Measurements from ENCODE around the gene HACD4.
A peak's percentile ranks its signal among the peaks of the same experiment; 100 is the strongest.

HACD4 gene

DNA sequence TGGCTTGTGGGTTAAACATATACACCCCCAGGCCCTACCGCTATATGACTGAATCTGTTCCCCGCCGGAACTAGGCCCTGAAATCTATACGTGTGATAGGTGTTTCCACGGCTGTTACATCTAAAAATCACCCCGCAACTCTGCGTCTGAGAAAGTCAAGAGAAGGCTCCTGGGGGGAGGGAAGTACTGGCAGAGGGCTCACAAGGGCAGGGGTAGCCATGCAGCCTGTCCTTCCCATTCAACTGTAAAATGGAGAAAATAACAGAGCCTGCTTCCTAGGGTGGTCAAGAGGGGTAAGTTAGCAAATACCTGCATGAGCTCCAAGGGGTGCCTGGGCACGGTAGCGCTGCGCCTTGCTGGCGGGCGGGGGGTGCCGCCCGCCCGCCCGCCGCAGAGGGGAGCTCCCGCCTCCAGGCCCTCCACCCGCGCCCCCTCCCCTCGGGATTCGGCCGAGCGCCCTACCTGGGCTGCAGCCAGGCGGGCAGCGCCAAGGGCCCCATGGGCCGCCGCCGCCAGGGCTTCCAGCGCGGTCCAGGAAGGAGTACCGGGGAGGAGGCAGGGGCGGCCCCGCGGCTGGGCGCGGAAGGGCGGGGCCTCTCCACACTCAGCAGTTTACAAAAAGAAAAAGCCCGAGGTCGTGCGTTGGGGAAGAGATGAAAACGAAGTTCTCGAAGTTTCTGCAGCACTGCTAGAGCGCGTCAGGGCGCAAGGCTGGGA, at the start of gene HACD4:
TSS of gene HACD4 (minus strand) at position 550 of the 717 bp plus-strand sequence. CDS start at position 500, 50 bp downstream.
- TF ChIP-seq, protein P1, sequence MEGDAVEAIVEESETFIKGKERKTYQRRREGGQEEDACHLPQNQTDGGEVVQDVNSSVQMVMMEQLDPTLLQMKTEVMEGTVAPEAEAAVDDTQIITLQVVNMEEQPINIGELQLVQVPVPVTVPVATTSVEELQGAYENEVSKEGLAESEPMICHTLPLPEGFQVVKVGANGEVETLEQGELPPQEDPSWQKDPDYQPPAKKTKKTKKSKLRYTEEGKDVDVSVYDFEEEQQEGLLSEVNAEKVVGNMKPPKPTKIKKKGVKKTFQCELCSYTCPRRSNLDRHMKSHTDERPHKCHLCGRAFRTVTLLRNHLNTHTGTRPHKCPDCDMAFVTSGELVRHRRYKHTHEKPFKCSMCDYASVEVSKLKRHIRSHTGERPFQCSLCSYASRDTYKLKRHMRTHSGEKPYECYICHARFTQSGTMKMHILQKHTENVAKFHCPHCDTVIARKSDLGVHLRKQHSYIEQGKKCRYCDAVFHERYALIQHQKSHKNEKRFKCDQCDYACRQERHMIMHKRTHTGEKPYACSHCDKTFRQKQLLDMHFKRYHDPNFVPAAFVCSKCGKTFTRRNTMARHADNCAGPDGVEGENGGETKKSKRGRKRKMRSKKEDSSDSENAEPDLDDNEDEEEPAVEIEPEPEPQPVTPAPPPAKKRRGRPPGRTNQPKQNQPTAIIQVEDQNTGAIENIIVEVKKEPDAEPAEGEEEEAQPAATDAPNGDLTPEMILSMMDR (IDR thresholded peaks at IDR 0.05; ENCODE audit: low read depth, low read length), result no peak
- H3K4me3 ChIP-seq (ENCODE audit: low read depth, low read length), result peak within 1 kb of the TSS; percentile 42

- H3K4me3 ChIP-seq (ENCODE audit: low read depth, low read length), result no peak overlapping the region
- TF ChIP-seq, protein P1 (IDR thresholded peaks at IDR 0.05; ENCODE audit: low read depth, low read length), result no peak
Measured at GRCh38 chr9:21080793-21081192, 49.4 kb upstream of the HACD4 start.

DNA sequence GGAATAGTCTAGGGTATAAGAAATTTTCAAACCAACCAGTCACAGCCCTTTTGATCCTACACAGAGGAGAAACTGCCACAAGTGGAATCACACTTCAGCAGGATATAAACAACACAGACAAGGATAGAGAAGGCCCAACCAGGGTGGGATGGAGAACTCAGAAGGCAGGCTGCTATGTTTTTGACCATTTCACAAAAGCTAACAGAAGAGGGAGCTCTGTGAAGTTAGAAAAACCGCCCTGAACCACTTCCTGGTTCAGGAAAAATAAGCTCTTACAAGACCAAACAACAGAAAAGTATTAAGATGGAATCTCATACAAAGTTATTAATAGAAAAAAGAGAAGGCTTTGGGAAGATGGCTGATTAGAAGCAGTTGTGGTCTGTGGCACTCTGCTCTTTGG, 47.3 kb upstream of the HACD4 start:
- TF ChIP-seq, protein P1 (IDR thresholded peaks at IDR 0.05; ENCODE audit: low read depth, low read length), result no peak
- H3K4me3 ChIP-seq (ENCODE audit: low read depth, low read length), result no peak overlapping the region

DNA sequence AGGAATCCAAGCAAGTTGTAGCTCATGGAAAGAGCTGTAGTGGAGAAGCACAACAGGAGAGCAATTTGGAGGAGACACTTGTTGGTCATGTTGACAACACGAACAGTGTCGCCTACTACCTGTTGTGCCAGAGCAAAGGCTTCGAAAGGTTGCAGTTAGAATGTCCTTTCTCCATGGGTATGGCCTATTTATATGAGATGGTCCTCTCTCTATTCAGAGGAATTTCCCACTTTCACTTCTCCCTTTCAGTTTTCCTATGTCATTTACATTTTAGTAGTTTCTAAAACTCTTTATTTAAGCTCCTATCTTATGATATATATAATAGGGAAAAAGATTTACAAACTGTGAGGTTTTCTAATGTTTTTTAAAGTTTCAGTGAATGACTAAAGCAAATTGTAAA, 46.3 kb upstream of the HACD4 start, which contains the start of gene IFNB1:
TSS of gene IFNB1 (minus strand) at position 162 of the 400 bp plus-strand sequence. CDS start at position 89, 73 bp downstream.
- no peak within 1 kb of the TSS for H3K4me3 ChIP-seq (ENCODE audit: low read depth, low read length)
- TF ChIP-seq, protein P1 (IDR thresholded peaks at IDR 0.05; ENCODE audit: low read depth, low read length), result no peak

DNA sequence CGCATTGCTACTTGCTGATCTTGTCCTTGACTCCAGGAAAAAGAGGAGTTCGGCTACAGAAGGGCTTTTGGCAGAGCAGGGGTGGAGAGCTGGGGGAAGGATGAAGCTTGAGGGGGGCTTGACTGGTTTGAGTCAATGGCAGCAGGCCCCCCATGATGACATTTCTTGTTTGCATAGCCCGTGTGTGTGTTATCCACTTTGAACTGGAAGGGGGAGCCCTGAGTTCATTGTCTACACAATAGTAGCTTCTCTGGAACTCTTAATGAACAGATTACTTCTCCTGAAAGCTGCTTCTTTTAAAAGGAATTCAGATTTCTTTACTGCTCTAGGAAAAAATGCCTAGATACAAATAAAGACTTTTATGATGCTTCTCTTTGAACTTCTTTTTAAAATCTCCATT, 44.0 kb upstream of the HACD4 start:
- no peak overlapping the region for H3K4me3 ChIP-seq (ENCODE audit: low read depth, low read length)
- TF ChIP-seq, protein P1 (IDR thresholded peaks at IDR 0.05; ENCODE audit: low read depth, low read length), result no peak

- TF ChIP-seq, protein P1 (IDR thresholded peaks at IDR 0.05; ENCODE audit: low read depth, low read length), result no peak
Measured at GRCh38 chr9:21070906-21071305, 39.5 kb upstream of the HACD4 start.

DNA sequence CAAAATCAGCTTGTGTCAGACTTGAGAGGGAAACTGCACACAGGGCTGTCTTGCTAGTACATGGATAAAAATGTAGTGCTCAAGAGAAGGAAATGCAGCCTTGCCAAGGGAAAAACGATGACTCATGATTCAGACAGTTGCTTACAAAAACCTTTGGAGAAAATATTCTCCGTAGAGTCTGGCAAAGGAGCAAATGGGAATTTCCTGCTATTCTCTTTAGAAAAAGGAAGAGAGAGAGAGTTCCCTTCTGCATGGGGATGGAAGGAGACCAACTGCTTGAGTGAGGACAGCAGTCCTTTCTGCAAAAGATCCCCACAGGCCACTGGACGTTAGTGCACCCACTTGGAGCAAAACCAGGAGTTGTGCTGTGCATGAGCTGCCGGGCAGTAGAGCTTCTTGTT, 38.7 kb upstream of the HACD4 start:
- TF ChIP-seq, protein P1 (IDR thresholded peaks at IDR 0.05; ENCODE audit: low read depth, low read length), result no peak
- no peak overlapping the region for H3K4me3 ChIP-seq (ENCODE audit: low read depth, low read length)

More at GRCh38 chr9:21070906-21071305, 39.5 kb upstream of the HACD4 start:
- no peak overlapping the region for H3K4me3 ChIP-seq (ENCODE audit: low read depth, low read length)

Data from WI38 (cell line).